Esophagus (tissue), 2 donors: ENCODE results near the gene HDAC8. TPM values are rescaled to one million over a fixed set of nuclear protein-coding genes. Genes with fewer than 3 reads are reported as not detected.
"Not testable (repeated sequence)": the region's sequence is repeated elsewhere in the genome, so short reads cannot be mapped to it uniquely, and the experiment has no call there.

Experiments
- H3K27ac ChIP-seq, 2 donors: one replicate each; pipeline ENCODE4 v1.5.1; 2013; ENCODE audit warnings: low read depth in 2 of 2, mild to moderate bottlenecking in 2 of 2, inconsistent platforms in 1 of 2, low read length in 1 of 2, moderate library complexity in 1 of 2
- H3K27me3 ChIP-seq, 2 donors: one replicate each; pipeline ENCODE4 v1.6.1; 2013; ENCODE audit warnings: low read length in 2 of 2, control low read depth in 1 of 2, mild to moderate bottlenecking in 1 of 2; ENCODE audit not compliant: insufficient read depth in 2 of 2, control insufficient read depth in 1 of 2
- H3K36me3 ChIP-seq, 2 donors: one replicate each; pipeline ENCODE4 v1.6.1; 2013; ENCODE audit warnings: low read length in 1 of 2; ENCODE audit not compliant: control insufficient read depth in 2 of 2, insufficient read depth in 2 of 2
- H3K4me1 ChIP-seq, 2 donors: one replicate each; pipeline ENCODE4 v1.6.1; 2013; ENCODE audit warnings: low read length in 1 of 2; ENCODE audit not compliant: control insufficient read depth in 2 of 2, insufficient read depth in 2 of 2
- H3K4me3 ChIP-seq, 2 donors: one replicate each; pipeline ENCODE4 v1.5.1; 2013; ENCODE audit warnings: low read length in 2 of 2, mild to moderate bottlenecking in 2 of 2, low read depth in 1 of 2, moderate library complexity in 1 of 2
- H3K9me3 ChIP-seq, 2 donors: one replicate each; pipeline ENCODE4 v1.6.1; 2013; ENCODE audit warnings: mild to moderate bottlenecking in 2 of 2, low read depth in 1 of 2, low read length in 1 of 2, moderate library complexity in 1 of 2; ENCODE audit not compliant: control insufficient read depth in 2 of 2, insufficient read depth in 1 of 2
- WGBS, 2 donors: extraction: QIAGEN DNeasy Blood & Tissue Kit; methylation state at CpG; one replicate each; pipeline ENCODE4 v1.1.7; 2013; 5-methylcytosine and 5-hydroxymethylcytosine counted together
- polyA plus RNA-seq, 2 donors: library from polyadenylated mRNA; stranded (reverse); fragments of 200-250 nt; gene quantifications; one replicate each; pipeline ENCODE4 v1.2.3, GENCODE V29; 2013
- donor health status: healthy with polysubstance abuse.
- donor health status: Bipolar disorder and iron deficiency.

HDAC8 gene
- polyA plus RNA-seq, 2 donors, result 13.9 to 31.1 TPM

DNA sequence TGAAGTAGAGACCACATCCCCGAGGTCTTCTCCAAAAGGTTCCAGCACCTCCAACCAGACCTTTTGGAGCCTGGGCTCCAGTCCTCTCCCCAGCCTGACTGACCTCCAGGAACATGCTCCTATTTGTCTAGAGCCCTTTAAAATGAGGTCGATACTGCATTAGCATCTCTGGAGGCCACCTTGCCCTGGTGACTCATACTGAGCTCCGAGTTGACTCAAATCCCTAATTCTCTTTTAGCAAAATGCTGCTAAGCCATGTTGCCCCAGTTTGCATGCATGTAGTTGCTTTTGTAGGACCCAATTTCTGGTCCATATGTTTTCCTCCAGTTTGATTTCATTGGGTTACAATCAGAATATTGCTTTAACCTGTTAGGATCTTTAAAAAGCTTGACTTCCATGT lies 223.5 kb downstream of the HDAC8 start:
- no peaks in the 10 kb centered on the region for H3K9me3 ChIP-seq
- H3K4me3 ChIP-seq, result no peak overlapping the region
- no peaks in the 10 kb centered on the region for H3K4me1 ChIP-seq
- no peak overlapping the region for H3K27ac ChIP-seq
- no peaks in the 10 kb centered on the region for H3K36me3 ChIP-seq
- H3K27me3 ChIP-seq, result no peaks in the 10 kb centered on the region
- 58 to 75% methylated on average over 3 of the region's 3 CpGs for WGBS, 2 donors

GRCh38 chrX:72348247-72348979 lies 224.2 kb downstream of the HDAC8 start:
- Histone ChIP-seq H3K27me3 (no peaks in the 10 kb centered on the region), H3K9me3 (no peaks in the 10 kb centered on the region), H3K36me3 (no peaks in the 10 kb centered on the region), H3K27ac (no peak overlapping the region), H3K4me3 (no peak overlapping the region), H3K4me1 (no peaks in the 10 kb centered on the region)
- 82 to 92% methylated on average over 5 of the region's 5 CpGs for WGBS, 2 donors

DNA sequence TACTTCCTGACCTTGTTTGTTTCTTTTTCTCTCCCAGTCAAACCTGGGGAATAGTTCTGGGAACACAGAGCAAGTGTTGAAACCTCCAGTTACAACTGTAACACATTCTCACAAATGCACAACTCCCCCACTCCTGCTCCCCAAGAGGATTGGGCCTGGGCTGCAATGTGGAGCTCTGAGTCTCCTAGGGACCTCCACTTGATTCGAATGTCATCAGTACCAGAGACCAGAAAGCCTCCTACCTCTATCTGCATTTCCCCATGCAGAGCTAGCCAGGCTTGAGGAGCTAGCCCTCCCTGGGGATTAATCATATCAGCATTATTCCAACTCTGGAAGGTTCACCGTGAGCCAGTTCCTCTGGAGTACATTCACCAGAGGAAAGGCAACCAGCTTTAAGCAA lies 225.3 kb downstream of the HDAC8 start:
- WGBS, 2 donors, result 68 to 77% methylated on average over 2 of the region's 2 CpGs
- no peaks in the 10 kb centered on the region for H3K4me1 ChIP-seq
- H3K27me3 ChIP-seq, result no peaks in the 10 kb centered on the region
- H3K4me3 ChIP-seq, result no peak overlapping the region
- no peak overlapping the region for H3K27ac ChIP-seq
- H3K9me3 ChIP-seq, result no peaks in the 10 kb centered on the region
- no peaks in the 10 kb centered on the region for H3K36me3 ChIP-seq

- WGBS, 2 donors, result 78 to 93% methylated on average over 6 of the region's 6 CpGs
- no peaks in the 10 kb centered on the region for H3K4me1 ChIP-seq
- H3K9me3 ChIP-seq, result no peaks in the 10 kb centered on the region
- no peak overlapping the region for H3K27ac ChIP-seq
- H3K4me3 ChIP-seq, result no peak overlapping the region
- H3K27me3 ChIP-seq, result no peaks in the 10 kb centered on the region
- no peaks in the 10 kb centered on the region for H3K36me3 ChIP-seq
Measured at GRCh38 chrX:72346302-72346949, 226.2 kb downstream of the HDAC8 start.

DNA sequence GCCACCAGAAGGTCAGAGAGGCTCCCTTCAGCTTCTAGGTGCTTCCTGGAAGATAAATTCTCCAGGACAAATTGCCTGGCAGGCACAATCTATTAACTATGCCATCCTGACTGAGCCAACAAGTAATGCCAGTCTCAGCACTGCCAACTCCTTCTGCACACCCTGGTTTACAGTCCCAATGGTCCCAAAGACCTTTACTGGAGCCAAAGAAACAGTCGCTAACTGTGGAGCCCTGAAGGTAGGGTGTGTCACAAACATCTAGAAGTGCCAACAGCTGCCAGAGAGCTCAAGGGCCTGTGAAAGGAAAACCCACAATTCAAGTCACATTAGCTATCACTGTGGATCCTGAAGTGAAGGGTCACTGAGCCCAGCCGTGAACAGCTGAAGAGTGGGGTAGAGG lies 232.0 kb downstream of the HDAC8 start:
- Histone ChIP-seq H3K9me3 (no peaks in the 10 kb centered on the region), H3K4me3 (no peak overlapping the region), H3K27ac (no peak overlapping the region), H3K27me3 (no peaks in the 10 kb centered on the region), H3K36me3 (peaks cover 0 to 2% of the 10 kb centered on the region in 2 donors), H3K4me1 (no peaks in the 10 kb centered on the region)
- WGBS, 2 donors, result 64 to 76% methylated on average over 2 of the region's 2 CpGs

DNA sequence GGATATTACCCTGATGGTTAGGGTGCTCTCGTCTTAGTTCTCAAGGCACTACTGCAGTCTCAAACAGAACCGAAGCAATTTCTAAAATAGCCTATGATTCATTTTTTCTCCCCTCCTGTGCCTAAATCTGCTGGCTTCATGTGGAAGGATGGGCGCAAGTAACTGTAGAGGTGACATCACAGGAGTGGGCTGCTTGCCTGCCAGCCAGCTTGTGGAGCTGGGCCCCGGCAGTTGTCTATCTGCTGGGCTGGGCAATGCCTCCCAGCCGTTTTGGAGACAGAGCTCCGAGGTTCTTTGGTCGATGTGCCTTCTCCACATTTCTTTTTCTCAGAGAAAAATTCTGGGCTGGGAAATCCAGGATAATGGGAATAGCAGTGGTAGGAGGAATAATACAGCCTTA lies 232.6 kb downstream of the HDAC8 start:
- Histone ChIP-seq H3K4me3 (no peak overlapping the region), H3K36me3 (peaks cover 0 to 2% of the 10 kb centered on the region in 2 donors), H3K9me3 (no peaks in the 10 kb centered on the region), H3K4me1 (no peaks in the 10 kb centered on the region), H3K27ac (no peak overlapping the region), H3K27me3 (no peaks in the 10 kb centered on the region)
- WGBS, 2 donors, result 78 to 89% methylated on average over 7 of the region's 7 CpGs

- Histone ChIP-seq H3K27ac (no peak overlapping the region), H3K4me1 (no peaks in the 10 kb centered on the region), H3K36me3 (no peaks in the 10 kb centered on the region), H3K27me3 (no peaks in the 10 kb centered on the region), H3K9me3 (peaks cover 0 to 2% of the 10 kb centered on the region in 2 donors), H3K4me3 (no peak overlapping the region)
- 83 to 87% methylated on average over 3 of the region's 3 CpGs for WGBS, 2 donors
Measured at GRCh38 chrX:72330131-72330530, 242.5 kb downstream of the HDAC8 start.

DNA sequence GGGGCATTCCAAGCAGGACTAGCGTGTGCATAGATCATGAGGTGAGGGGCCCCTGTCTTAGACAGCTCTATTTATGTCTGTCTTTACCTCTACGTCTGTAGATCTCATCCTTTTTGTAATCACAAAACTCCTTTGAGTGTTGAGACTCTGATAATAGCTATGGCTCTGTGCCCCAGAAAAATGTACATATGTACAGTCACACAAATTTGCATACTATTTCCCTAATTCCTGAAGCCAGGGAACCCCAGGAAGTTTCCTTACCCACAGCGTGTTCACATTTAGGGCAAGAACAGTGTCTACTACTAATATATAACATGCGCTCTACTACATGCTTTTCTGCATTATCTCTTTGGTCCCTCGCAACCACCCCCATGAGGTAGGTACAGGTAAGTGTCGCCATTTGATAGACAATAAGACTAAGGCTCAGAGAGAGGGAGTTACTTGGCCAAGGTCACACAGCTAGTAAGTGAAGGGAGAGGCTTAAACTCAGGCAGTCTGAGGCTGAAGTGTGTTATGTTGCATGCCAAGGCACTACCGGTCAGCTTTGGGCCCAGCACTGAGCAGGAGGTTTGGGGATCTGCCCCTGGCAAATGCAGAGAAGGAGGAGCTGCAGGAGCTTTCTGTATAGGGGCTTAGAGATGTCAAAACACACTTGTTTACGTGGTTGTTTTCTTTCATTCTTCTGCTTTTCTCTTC lies 245.9 kb downstream of the HDAC8 start:
- 85 to 88% methylated on average over 8 of the region's 8 CpGs for WGBS, 2 donors

GRCh38 chrX:72319651-72320050 lies 253.0 kb downstream of the HDAC8 start:
- 95 to 96% methylated on average over 8 of the region's 8 CpGs for WGBS, 2 donors
- H3K27me3 ChIP-seq, H3K4me3 ChIP-seq, H3K9me3 ChIP-seq, H3K4me1 ChIP-seq, H3K36me3 ChIP-seq, H3K27ac ChIP-seq: not testable (repeated sequence)

More for the DNA sequence above, 245.9 kb downstream of the HDAC8 start:
- Histone ChIP-seq H3K36me3 (no peaks in the 10 kb centered on the region), H3K4me1 (no peaks in the 10 kb centered on the region), H3K27ac (no peak overlapping the region), H3K4me3 (no peak overlapping the region), H3K27me3 (no peaks in the 10 kb centered on the region), H3K9me3 (peaks cover 0 to 2% of the 10 kb centered on the region in 2 donors)
